ENCODE data around the gene SART3.
A peak's percentile ranks its signal among the peaks of the same experiment; 100 is the strongest.

Gene SART3

DNA sequence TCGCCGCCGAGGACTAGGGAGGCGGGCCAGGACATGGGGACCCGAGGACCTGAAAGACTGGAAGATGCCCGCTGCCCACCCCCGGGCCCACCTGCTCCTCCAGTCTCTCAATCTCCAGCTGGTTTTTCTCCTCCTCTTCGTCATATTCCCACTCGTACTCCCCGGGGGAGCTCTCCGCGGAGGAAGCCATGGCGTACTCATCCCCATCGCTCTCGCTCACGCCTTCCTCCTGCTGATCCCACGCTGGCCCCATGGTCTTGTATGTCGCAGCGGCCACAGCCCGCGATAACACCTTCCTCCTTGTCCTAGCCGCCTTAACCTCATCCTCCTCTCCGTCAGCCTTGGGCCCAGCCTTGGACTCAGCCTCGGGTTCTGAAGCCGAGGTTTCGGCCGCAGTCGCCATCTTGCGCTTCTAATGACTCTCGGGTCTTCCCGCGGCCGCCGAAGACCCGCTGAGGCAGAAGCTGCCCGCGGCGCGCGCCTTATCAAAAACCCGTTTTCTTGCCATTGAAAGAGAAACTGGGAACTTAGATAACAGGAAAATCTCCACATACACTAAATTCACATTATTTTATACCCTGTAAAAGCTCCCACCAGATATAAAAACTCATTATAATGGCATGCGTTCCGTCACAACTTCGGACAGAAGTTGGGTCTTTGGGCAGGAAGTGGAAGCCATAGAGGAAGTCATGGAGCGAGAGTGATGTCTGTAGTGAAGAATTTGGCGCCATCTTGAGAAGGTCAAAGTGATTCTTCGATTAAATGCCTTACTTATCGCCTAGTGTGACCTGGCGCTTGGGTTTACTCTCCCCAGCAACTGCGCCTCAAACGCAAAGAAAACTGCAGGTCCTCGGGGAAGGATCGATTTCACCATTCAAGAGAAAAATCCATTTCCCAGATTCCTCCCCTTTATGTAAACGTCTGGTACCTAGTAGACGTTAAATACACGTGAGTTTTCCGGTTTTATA, at the start of gene SART3:
SART3 (minus strand) TSS at position 422 of the 968 bp plus-strand sequence; CDS start at position 403, 19 bp downstream.
- peak; percentile 88 for DNase-seq

DNA sequence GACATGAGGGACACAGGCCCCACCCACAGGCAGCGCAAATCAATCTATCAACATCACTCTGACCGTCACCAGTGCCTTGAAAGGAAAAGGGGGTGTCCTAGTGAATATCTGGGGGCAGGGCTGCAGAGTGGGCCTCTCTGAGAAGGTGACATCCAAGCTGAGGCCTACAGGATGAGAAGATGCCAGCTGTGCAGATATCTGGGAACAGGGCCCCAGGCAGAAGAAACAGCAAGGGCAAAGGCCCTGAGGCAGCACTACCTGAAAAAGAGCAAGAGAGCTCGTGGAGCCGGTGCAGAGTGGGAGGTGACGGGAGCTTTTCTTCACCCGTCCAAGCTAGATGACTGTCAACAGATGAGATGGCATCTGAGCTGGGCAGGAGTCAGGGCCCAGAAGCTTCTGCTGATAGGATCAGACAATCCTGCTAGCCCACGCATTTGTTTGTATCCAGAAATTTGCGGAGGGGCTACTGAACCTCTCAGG, 49.4 kb upstream of the SART3 start:
- DNase-seq, result no peak

DNA sequence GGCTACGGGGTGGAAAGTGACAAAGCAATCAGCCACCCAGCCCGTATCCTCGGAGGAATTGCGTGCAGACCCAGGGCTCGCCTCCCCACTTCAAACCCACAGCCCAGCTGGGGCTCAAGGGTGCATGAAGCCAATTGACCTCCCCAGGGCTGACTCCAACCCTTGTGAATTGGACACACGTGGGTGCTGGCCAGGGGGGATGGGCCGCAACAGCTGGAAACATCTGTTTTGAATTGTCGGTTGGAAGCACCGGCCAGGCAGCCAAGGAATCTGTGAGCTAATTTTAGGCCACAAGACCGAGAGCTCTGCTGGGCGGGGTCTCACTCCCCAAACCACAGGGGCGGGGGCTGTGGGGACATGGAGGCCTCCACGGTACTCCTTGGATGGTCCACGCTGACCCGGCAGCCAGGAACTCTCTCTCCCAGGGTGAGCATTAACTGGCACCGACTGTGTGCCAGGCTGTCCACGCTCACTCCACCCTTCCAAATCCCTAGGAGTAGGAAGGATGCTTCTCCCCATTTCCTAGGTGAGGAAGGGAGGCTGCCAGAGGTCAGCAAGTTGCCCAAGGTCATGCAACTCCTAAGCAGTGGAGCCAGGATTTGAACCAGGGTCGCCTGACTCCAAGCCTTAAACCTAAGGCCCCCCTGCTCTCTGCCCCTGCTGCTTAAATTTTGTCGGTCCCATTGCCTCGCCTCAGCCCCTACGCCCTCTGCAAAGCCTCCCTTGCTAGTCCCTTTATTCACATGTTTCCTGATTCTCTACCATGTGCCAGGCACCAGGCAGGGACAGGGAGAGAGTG, 48.8 kb upstream of the SART3 start:
- DNase-seq, result no peak

DNA sequence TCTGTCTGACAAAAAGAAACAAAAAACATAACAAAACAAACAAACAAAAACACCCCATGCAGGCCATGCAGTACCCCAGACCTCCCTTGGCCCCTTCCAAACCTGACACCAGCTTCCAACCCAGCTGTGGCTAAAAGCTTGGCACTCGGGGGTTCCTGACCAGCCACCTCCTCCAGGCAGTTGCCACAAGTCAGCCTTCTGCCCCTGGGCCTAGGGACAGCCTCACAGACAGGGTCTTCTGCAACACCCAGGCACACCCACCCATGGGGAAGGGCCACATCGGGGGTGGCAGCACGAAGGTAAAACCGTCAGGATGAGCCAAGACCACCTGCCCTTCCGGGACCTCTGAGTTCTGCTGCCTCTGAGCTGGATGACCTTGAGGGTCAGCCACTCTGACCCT, 47.6 kb upstream of the SART3 start:
- DNase-seq, result no peak

GRCh38 chr12:108607981-108608600, 47.1 kb upstream of the SART3 start:
- DNase-seq, result no peak

DNA sequence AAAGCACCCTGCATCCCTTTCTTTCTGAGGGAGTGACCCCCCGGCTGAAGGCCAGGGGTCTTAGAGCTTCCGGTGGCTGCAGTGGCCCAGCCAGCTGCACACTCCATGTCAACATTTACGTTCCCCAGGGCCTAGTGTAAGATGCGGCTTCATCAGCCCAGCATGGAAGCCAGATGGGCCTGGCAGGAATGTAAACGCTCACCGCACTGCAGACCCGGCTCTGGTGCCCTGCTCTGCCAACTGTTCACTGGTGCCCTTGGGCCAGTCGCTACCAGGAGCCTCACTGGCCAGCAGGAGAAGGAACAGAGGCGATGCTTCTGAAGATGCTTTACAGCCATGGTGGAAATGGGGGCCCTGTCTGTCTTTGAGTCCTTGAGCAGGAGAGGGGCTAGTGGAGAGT, 45.5 kb upstream of the SART3 start:
- no peak for DNase-seq

DNA sequence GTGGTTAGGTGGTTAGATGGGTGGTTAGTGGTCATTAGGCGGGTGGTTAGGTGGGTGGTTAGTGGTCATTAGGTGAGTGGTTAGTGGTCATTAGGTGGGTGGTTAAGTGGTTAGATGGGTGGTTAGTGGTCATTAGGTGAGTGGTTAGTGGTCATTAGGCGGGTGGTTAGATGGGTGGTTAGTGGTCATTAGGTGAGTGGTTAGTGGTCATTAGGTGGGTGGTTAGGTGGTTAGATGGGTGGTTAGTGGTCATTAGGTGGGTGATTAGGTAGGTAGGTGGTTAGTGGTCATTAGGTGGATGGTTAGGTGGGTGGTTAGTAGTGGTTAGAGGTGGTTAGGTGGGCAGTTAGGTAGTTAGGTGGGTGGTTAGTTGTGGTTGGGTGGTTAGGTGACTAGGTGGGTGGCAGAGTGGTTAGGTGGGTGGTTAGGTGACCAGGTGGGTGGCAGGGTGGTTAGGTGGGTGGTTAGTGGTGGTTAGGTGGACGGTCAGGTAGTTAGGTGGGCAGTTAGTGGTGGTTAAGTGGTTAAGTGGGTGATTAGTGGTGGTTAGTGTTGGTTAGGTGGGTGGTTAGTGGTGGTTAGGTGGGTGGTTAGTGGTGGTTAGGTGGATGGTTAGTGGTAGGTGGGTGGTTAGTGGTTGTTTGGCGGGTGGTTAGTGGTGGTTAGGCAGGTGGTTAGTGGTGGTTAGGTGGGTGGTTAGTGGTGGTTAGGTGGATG, 44.9 kb upstream of the SART3 start:
- no peak for DNase-seq

DNA sequence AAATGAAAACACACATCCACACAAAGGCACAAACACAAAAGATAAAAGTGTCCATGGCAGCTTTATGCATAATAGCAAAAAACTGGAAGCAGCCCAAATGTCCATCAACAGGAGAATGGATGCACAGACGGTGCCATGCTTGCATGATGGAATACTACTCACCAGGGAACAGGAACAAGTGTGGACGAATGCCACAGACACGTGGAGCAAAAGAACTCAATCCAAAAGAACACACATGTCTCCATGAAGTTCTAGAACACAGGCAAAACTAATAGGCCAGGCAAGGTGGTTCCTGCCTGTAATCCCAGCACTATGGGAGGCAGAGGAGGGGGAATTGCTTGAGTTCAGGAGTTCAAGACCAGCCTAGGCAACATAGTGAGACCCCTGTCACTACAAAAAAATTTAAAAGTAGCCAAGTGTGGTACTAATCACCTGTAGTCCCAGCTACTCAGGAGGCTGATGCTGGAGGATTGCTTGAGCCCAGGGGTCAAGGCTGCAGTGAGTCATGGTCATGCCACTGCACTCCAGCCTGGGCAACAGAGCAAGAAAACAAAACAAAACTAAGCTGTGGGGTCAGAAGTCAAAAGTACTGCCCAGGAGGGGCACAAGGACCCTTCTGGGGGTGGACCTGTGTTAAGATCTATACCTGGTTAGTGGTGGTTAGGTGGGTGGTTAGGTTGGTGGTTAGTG, 44.2 kb upstream of the SART3 start:
- no peak for DNase-seq

- no peak for DNase-seq
Observed at GRCh38 chr12:108604208-108604941, 43.4 kb upstream of the SART3 start.

GRCh38 chr12:108603743-108604142, 42.8 kb upstream of the SART3 start:
- no peak for DNase-seq

DNA sequence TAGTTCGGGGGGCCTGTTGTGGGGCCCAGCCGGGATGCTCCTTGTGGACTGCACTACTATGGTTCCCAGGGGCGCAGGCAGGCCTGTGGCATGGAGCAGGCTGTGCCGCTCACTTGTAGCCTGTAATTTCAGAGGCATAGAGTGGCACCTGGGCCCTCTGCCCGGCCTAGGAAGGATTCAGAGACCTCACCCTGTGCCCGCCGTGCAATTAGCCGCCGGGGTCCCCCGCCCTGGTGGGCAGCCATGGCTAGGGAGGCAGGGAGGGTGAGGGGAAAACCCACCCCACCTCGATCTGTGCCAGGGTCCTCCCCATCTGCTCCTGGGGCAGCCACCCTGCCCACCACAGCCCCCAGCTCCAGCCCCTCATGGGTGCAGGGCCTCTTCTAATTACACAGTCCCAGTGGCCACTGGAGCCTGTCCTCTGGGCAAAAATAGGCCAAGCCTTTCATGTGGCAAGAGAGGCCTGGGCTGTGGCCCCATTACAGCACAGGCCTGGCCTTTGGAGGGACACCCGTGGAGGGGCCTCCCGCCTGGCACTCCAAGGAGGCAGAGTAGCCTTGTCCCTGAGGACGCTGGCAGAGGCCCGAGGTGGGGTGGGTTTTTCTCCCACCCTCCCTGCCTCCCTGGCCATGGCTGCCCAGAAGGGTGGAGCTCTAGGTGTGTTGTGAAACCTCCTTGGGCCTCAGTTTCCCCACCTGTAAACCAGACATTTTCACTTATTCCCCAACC, 42.2 kb upstream of the SART3 start:
- no peak for DNase-seq

GRCh38 chr12:108602209-108602705, 41.3 kb upstream of the SART3 start:
- DNase-seq, result no peak

- DNase-seq, result no peak
Observed at GRCh38 chr12:108600702-108601007, 39.7 kb upstream of the SART3 start.

- DNase-seq, result no peak
Observed at GRCh38 chr12:108599948-108600701, 39.2 kb upstream of the SART3 start.

- no peak for DNase-seq
Observed at GRCh38 chr12:108599541-108599940, 38.6 kb upstream of the SART3 start.

GRCh38 chr12:108598553-108599250, 37.7 kb upstream of the SART3 start:
- DNase-seq, result no peak

GRCh38 chr12:108597559-108598471, 36.8 kb upstream of the SART3 start, which contains the start of gene TMEM119:
TMEM119 (minus strand) TSS chr12:108598084; CDS start chr12:108592383, 5,701 bp downstream.
- no peak for DNase-seq

All from NCI-H187 treated with DMSO at 0.1 percent for 48 hours (cell line).